Measurements from ENCODE around the gene SPACA7. TPM values are rescaled to one million over a fixed set of nuclear protein-coding genes. Genes with fewer than 3 reads are reported as not detected.
"Not testable (repeated sequence)": the region's sequence is repeated elsewhere in the genome, so short reads cannot be mapped to it uniquely, and the experiment has no call there.

SPACA7 gene
- total RNA-seq, 1 donor from 2014 or later: not detected

DNA sequence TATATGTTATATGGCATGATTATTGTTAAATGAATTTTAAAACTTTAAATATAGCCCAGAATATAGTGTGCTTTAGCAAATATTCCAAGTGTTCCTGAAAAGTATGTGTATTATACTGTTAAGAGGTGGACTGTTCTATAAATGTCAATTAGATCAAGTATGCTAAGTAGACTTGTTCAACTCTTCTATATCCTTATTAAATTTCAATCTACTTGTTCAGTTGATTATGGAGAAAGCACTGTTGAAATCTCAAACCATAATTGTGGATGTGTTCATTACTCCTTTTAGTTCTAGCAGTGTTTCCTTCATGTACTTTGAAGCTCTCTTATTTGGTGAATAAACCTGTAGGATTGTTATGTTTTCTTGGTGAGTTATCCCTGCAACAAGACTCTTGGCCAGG lies 52.5 kb downstream of the SPACA7 start:
- Mint-ChIP-seq H3K4me3 (ENCODE audit: unreplicated experiment) (no peak overlapping the region), H3K9me3 (ENCODE audit: unreplicated experiment) (peaks cover 31% of the 10 kb centered on the region), H3K27ac (ENCODE audit: unreplicated experiment) (no peak overlapping the region), H3K4me1 (ENCODE audit: unreplicated experiment) (no peaks in the 10 kb centered on the region), H3K36me3 (ENCODE audit: unreplicated experiment) (no peaks in the 10 kb centered on the region), H3K27me3 (ENCODE audit: unreplicated experiment) (no peaks in the 10 kb centered on the region)
- no peak for DNase-seq (ENCODE audit: extremely low spot score, unreplicated experiment)
- TF ChIP-seq, protein P1, sequence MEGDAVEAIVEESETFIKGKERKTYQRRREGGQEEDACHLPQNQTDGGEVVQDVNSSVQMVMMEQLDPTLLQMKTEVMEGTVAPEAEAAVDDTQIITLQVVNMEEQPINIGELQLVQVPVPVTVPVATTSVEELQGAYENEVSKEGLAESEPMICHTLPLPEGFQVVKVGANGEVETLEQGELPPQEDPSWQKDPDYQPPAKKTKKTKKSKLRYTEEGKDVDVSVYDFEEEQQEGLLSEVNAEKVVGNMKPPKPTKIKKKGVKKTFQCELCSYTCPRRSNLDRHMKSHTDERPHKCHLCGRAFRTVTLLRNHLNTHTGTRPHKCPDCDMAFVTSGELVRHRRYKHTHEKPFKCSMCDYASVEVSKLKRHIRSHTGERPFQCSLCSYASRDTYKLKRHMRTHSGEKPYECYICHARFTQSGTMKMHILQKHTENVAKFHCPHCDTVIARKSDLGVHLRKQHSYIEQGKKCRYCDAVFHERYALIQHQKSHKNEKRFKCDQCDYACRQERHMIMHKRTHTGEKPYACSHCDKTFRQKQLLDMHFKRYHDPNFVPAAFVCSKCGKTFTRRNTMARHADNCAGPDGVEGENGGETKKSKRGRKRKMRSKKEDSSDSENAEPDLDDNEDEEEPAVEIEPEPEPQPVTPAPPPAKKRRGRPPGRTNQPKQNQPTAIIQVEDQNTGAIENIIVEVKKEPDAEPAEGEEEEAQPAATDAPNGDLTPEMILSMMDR (IDR thresholded peaks at IDR 0.05): no peak

DNA sequence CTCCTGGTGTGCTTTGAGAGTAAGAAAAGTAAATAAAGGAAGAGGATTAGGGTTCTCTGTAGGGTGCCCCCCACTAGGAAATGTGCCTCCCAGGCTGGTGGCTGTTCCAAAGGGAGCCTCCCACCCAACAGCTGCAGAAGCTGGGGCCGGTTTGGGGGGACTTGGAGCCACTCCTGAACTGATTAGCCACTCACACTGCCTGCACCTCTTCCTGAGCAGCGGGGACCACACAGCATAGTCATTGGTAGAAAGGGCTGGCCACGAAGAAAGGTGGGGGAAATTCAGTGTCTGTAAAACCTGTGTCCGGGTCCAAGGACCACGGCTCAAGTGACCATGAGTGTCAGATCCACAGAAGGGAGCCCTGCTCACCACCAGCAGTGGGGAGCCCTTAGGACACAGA lies 55.6 kb downstream of the SPACA7 start:
- Mint-ChIP-seq H3K4me1 (ENCODE audit: unreplicated experiment) (no peaks in the 10 kb centered on the region), H3K27ac (ENCODE audit: unreplicated experiment) (no peak overlapping the region), H3K9me3 (ENCODE audit: unreplicated experiment) (peaks cover 21% of the 10 kb centered on the region), H3K36me3 (ENCODE audit: unreplicated experiment) (no peaks in the 10 kb centered on the region), H3K27me3 (ENCODE audit: unreplicated experiment) (no peaks in the 10 kb centered on the region), H3K4me3 (ENCODE audit: unreplicated experiment) (no peak overlapping the region)
- peak; percentile 76 for DNase-seq (ENCODE audit: extremely low spot score, unreplicated experiment)
- TF ChIP-seq, protein P1 (IDR thresholded peaks at IDR 0.05): no peak

DNA sequence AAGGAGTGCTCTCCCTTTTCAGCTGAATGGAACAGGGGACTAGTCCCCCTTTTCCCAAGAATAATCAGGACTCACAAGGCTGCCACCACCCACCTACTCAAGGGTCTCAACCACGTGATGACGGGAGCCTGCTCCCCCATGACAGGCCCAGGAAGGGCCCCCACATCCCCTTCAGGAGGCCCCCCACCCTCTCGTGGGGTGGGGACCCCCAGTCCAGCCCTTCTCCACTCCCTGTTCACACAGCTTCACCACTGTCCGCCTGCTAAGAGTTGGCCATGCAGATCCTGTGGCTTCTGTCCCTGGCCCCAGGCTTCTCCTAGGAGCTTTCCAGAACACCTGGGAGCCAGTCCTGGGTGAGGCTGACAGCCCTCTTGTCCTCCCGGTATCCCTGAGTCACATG lies 56.6 kb downstream of the SPACA7 start:
- peak; percentile 69 for DNase-seq (ENCODE audit: extremely low spot score, unreplicated experiment)
- not testable (repeated sequence) for H3K27me3 Mint-ChIP-seq (ENCODE audit: unreplicated experiment); H3K36me3 Mint-ChIP-seq (ENCODE audit: unreplicated experiment); H3K4me1 Mint-ChIP-seq (ENCODE audit: unreplicated experiment); H3K27ac Mint-ChIP-seq (ENCODE audit: unreplicated experiment); H3K4me3 Mint-ChIP-seq (ENCODE audit: unreplicated experiment)
- H3K9me3 Mint-ChIP-seq (ENCODE audit: unreplicated experiment): peaks cover 16% of the 10 kb centered on the region

DNA sequence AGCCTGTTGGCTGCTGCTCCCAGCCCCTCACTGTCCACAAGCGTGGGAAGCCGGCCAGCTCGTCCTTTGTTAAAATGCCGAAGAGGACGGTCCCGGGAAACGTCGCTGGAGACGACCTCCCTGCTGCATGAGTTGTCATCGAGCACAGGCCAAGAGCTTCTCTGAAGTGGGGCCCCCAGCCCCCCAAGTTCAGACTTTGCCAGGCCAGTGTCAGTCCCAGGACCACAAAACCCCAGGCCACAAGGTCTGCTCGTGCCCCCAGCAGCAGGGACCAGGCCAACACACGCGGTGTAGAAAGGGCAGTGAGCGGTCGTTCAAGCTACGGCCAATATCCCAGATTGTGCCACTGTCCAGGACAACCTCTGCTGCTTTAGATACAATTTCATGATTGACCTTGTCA lies 57.4 kb downstream of the SPACA7 start:
- not testable (repeated sequence) for H3K4me1 Mint-ChIP-seq (ENCODE audit: unreplicated experiment); H3K36me3 Mint-ChIP-seq (ENCODE audit: unreplicated experiment); H3K27ac Mint-ChIP-seq (ENCODE audit: unreplicated experiment); H3K27me3 Mint-ChIP-seq (ENCODE audit: unreplicated experiment); H3K4me3 Mint-ChIP-seq (ENCODE audit: unreplicated experiment)
- peaks cover 19% of the 10 kb centered on the region for H3K9me3 Mint-ChIP-seq (ENCODE audit: unreplicated experiment)
- peak; percentile 76 for DNase-seq (ENCODE audit: extremely low spot score, unreplicated experiment)

DNA sequence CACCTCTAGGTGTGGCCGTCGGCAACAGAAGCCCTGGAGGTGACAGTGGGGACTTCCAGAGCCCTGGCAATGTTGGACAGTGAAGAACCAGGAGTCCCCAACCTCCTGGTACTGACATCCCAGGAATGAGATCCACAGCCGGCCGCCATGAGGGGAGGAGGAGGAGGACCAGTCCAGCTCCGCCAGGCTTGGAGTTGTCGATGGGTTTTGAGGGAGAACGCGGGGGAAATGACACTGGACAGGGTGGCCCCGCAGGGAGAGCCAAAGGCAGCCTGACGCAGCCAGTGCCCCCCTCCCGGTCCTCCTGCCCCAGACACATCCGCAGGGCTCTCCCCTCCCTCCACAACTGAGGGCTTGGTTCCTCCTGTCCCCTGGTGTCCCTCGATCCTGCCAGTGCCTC lies 57.9 kb downstream of the SPACA7 start:
- no peak overlapping the region for H3K27ac Mint-ChIP-seq (ENCODE audit: unreplicated experiment)
- H3K9me3 Mint-ChIP-seq (ENCODE audit: unreplicated experiment): peaks cover 23% of the 10 kb centered on the region
- no peaks in the 10 kb centered on the region for H3K36me3 Mint-ChIP-seq (ENCODE audit: unreplicated experiment)
- no peak for DNase-seq (ENCODE audit: extremely low spot score, unreplicated experiment)
- H3K4me3 Mint-ChIP-seq (ENCODE audit: unreplicated experiment): no peak overlapping the region
- H3K4me1 Mint-ChIP-seq (ENCODE audit: unreplicated experiment): no peaks in the 10 kb centered on the region
- no peaks in the 10 kb centered on the region for H3K27me3 Mint-ChIP-seq (ENCODE audit: unreplicated experiment)
- TF ChIP-seq, protein P1 (IDR thresholded peaks at IDR 0.05): no peak

DNA sequence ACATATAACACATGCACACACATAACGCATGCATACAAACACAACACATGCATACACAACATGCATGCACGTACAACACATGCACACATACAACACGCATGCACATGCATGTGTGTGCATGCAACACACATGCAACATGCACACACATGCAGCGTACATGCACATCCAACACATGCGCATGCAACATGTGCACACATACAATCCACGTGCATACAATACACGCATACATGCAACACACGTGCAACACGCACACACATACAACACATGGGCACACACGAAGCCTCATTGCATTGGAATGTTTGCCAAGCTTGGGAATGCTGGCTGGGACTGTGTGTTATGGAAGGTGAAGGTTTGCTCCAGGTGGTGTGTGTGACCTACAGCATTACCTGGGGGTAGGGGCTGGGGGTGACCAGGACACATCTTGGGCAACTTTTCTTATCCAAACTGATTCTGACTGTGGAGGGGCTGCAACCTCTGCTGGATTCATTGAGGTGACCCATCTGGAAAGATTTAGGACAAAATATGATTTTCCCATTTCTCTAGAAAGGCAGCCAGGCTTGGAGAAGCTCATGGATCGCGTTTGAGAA lies 58.9 kb downstream of the SPACA7 start:
- Mint-ChIP-seq H3K27me3 (ENCODE audit: unreplicated experiment) (no peaks in the 10 kb centered on the region), H3K36me3 (ENCODE audit: unreplicated experiment) (no peaks in the 10 kb centered on the region), H3K4me3 (ENCODE audit: unreplicated experiment) (no peak overlapping the region), H3K9me3 (ENCODE audit: unreplicated experiment) (peaks cover 20% of the 10 kb centered on the region), H3K4me1 (ENCODE audit: unreplicated experiment) (no peaks in the 10 kb centered on the region), H3K27ac (ENCODE audit: unreplicated experiment) (no peak overlapping the region)
- TF ChIP-seq, protein P1 (IDR thresholded peaks at IDR 0.05): no peak
- DNase-seq (ENCODE audit: extremely low spot score, unreplicated experiment): no peak
